Stimulated activated CD4-positive, alpha-beta T cell treated with anti-CD3 and anti-CD28 coated beads, Interleukin-15, amount 100 ng/mL, for 1 hour (primary cell): Measurements from ENCODE around the gene SRPK2.
"Not testable (repeated sequence)": the region's sequence is repeated elsewhere in the genome, so short reads cannot be mapped to it uniquely, and the experiment has no call there.

ENCODE experiments used
- DNase-seq, 2 donors: peaks; one replicate each; pipeline ENCODE4 v3.0.0-alpha.2; 2020; ENCODE audit warnings: low read depth in 1 of 2, low spot score in 1 of 2

Gene SRPK2

GRCh38 chr7:105268511-105269392 is 120.0 kb downstream of the SRPK2 start:
- no peak for DNase-seq

GRCh38 chr7:105268056-105268455 is 120.7 kb downstream of the SRPK2 start:
- no peak for DNase-seq

DNA sequence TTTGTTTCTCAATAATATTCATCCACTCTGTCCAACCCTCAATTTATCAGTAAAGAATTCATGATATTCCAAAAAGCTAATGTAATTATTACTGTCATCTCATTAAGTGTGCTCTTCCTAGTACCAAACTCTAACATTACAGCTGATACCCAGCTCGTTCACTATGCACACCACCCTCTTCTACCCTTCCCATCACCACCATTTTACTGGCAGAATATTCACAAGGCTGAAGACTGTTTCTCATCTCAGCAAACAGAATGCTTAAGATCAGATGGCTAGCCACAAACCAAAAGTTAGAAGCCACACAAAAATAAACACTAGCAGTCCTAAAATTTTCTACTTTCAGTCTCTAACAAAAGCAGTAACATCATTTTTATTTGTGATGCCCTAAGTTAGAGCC is 121.5 kb downstream of the SRPK2 start:
- DNase-seq = no peak

DNA sequence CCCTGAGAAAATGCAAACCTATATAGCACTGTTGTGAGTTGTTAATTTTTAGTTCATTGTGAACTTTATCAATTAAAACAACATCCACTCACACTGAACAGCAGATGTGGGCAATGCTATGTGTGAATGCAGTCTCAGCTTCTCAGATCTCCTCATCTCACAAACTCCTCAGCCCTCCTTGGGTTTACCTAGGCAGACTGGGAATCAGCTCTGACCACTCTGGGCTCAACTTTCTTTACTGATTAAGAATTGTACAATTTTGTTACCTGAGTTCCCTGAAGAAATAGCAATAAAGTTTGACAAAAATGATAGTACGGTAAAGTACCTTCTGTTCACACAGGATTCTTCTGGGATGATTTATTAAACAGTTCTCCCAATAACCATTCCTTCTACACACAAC is 124.0 kb downstream of the SRPK2 start:
- no peak for DNase-seq

- no peak for DNase-seq
These were observed 127.0 kb downstream of the SRPK2 start for GRCh38 chr7:105261689-105262088.

DNA sequence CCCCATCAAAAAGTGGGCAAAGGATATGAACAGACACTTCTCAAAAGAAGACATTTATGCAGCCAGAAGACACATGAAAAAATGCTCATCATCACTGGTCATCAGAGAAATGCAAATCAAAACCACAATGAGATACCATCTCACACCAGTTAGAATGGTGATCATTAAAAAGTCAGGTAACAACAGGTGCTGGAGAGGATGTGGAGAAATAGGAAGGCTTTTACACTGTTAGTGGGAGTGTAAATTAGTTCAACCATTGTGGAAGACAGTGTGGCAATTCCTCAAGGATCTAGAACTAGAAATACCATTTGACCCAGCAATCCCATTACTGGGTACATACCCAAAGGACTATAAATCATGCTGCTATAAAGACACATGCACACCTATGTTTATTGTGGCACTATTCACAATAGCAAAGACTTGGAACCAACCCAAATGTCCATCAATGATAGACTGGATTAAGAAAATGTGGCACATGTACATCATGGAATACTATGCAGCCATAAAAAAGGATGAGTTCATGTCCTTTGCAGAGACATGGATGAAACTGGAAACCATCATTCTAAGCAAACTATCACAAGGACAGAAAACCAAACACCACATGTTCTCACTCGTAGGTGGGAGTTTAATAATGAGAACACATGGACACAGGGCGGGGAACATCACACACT is 128.4 kb downstream of the SRPK2 start:
- not testable (repeated sequence) for DNase-seq

GRCh38 chr7:105258919-105259318 is 129.8 kb downstream of the SRPK2 start:
- DNase-seq = not testable (repeated sequence)

DNA sequence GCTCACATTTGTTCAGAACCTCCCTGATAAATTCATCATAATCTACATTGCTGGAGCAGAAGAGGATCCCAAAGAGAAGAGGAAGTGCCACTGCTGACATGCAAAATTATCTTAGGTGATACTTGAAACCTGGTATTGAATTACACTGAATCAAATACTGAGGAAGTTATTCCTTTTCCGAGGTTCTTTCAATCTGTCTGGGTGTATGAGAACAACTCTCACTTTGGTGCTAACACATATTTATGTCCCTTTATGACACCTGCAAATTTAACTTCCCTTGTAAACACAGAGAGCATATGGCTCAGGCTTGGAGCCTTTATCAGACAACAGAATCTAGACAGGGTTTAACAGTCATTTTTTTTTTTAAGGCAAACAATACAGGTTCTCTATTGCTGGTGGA is 131.4 kb downstream of the SRPK2 start:
- DNase-seq = no peak

DNA sequence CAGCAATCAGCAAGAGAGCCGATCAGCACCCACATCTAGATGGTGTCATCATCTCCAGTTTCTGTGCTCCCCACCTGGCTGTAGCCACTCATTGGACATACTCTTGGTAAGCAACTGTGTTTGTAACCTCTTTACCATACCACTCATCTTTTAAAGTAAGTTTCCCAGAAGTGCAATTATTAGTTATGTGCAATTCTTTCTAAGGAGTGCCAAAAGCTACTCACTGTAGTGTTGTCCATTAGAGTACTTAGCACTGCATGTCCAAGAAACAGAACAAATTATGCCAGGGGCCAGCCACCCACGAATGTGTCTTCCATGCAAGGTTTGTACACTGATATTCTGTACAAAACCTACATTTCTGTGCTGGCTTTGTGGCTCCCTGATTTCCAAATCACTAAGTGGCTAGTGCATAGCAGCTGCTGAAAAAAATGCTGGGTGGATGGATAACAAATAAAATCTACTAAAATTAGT is 131.9 kb downstream of the SRPK2 start:
- DNase-seq = no peak

- no peak for DNase-seq
These were observed 138.0 kb downstream of the SRPK2 start for GRCh38 chr7:105250706-105251105.

- DNase-seq = no peak
These were observed 138.5 kb downstream of the SRPK2 start for GRCh38 chr7:105250239-105250638.

DNA sequence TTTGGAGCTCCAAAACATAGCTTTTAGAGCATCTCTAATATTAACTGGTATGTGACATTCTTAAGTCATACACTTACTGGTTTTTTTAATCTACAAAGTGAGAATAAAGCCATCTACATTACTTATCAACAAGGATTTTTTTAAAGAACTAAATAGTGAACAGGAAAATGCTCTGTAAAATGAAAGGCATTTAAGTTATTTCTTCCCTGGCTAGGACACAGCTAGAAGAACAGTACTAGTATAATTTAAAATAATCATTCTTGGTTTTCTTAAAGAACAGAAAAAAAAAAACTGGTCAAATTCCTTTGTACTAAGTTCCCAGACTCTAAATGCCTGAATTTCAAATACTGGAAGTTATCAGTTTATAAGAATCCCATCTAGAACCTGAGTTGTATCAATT is 139.5 kb downstream of the SRPK2 start:
- no peak for DNase-seq

DNA sequence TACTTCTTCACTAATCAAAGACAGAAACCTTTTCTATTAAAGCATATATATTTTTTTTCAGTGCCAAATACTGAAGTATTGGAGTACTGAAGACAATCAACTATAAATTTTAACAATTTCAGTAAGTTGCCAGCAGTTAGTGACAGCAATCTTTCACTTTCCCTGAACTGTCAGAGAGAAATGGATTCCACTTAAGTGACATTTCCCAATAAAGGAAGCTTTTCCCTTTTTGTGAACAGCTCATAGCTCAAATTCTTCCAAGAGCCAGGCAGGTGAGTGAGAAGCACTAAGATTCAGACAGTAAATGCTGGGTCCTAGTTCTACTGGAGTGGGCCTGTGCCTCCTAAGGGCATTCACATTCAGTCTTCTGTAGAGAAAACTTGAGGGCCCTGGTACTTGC is 142.0 kb downstream of the SRPK2 start:
- no peak for DNase-seq

DNA sequence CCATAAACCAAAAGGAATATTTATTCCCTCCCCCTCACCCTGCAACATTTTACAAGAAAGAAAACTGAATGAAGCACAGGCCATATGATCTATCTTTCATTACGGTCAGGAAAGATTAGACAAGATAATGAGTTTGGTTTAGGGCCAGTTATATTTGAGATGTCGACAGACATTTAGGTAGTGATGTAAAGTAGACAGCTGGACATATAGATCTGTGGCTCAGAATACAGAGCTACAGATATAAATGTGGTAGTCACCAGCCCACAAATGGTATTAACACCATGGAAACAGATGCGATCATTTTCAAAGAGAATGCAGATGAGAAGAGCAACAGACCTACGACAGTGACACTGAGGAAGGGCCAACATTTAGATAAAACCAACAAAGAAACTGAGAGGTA is 142.5 kb downstream of the SRPK2 start:
- no peak for DNase-seq

DNA sequence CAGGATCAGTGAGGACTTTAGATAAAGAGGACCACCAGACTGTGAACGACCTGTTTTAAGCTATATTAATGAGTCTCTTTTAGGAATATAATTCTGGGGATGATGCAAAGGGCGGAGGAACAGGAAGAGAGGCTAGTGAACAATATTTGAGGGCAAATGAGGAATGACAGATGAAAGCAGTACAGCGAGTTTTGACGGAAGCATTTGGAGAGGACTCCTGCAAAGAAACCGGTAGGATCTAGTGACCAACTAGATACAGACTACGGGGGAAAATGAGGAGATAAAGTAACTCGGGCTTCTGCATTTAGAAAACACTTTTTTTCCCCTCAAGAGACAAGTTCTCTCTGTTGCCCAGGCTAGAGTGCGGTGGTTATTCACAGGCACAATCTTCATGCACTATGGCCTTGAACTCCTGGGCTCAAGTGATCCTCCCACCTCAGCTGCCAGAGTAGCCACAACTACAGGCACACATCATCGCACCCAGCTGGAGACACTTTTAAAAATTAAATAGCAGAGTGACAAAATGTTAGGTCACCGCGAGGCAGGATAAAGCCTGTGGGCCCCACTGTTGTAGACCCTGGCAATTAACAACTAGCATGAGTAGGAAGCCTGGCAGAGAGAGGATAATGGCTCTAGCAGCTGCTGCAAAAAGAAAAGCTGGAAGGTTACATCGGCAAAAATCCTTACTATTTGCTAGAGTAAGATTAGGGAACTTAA is 143.2 kb downstream of the SRPK2 start:
- DNase-seq = no peak

GRCh38 chr7:105244594-105244993 is 144.1 kb downstream of the SRPK2 start:
- no peak for DNase-seq

DNA sequence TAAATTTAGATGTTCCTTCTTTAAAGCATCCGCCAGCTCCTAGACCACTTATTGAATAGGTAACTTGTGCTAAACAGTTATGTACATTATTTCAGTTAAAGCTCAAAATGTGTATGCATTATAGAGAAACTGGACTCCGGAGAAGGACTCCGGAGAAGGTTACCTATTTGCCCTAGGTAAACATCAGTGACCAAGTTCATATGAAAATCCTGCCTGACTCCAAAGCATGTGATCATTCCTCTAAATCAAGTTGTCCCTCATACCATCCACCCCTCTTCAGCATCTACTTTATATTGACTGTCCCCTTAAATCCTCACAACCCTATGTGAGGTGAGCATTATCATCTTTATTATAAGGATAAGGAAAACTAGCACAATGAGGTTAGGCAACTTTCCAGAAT is 147.5 kb downstream of the SRPK2 start:
- no peak for DNase-seq

DNA sequence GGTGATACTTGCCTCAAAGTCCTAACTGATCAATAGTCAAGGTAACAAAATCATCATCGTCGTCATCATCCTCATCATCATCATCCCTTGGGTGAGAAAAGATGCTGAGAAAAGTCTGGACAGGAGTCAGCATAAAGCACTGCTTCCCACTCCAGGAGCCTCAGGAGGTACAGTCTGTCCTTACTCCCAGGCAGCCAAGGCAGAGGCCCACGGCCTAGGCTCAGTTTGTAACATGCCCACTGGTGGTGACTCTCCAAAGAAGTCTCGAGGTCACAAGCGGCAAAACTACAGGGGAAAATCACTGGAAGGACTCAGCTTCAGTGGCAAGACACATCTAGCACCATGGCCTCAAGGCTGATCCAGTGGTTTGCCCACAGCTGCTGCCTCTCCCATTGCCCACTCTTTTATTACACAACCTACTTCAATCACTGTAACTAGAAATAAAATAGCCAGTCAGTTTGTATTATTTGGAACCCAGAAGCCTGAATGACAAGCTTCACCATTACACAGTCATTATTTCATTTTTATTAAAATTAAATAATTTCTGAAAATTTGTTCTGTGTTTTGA is 150.4 kb downstream of the SRPK2 start:
- no peak for DNase-seq

GRCh38 chr7:105234886-105235285 is 153.8 kb downstream of the SRPK2 start:
- DNase-seq = no peak

GRCh38 chr7:105232829-105233291 is 155.9 kb downstream of the SRPK2 start:
- not testable (repeated sequence) for DNase-seq

- DNase-seq = no peak
These were observed 158.2 kb downstream of the SRPK2 start for GRCh38 chr7:105230486-105230885.
